Hepatocyte (in vitro differentiated cells): ENCODE results near the gene TMSB4X.

ENCODE experiments used
- EZH2 ChIP-seq: fragments of 200-600 bp; sonication (generic); IDR thresholded peaks from 2 replicates; pipeline ENCODE4 v1.6.1; 2016; ENCODE audit warnings: antibody characterized with exemption, mild to moderate bottlenecking, borderline replicate concordance
- EZH2phosphoT487 ChIP-seq: fragments of 200-600 bp; sonication (generic); IDR thresholded peaks from one replicate; pipeline ENCODE4 v1.6.1; 2018; ENCODE audit warnings: antibody characterized with exemption, mild to moderate bottlenecking, low read depth, moderate library complexity; ENCODE audit not compliant: unreplicated experiment, severe bottlenecking
- TF ChIP-seq, protein P1 (sequence below): fragments of 200-600 bp; sonication (generic); IDR thresholded peaks from 2 replicates; pipeline ENCODE4 v1.5.1; 2016; ENCODE audit warnings: antibody characterized with exemption, mild to moderate bottlenecking; ENCODE audit not compliant: poor library complexity

DNA sequence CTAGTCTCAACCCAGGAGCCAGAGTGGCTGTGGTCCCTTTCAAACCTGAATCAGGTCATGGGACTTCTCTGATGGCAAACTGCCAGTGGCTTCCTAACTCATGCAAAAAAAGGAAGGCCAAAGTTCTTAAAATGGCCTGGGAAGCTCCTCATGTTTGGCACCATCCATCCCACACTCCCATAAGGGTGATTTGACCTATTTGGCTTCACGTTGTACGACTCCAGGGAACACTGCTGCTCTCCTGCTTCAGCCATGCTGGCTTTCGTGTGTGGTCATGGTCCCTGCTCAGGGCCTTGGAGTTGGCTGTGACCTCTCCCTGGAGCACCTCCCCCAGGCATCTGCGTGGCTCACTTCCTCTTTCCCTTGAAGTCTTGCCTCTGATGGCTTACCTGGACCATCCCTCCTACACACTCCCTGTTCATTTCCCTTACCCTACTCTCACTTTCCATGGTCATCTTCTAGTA lies 12.8 kb upstream of the TMSB4X start:
- TF ChIP-seq, protein P1, sequence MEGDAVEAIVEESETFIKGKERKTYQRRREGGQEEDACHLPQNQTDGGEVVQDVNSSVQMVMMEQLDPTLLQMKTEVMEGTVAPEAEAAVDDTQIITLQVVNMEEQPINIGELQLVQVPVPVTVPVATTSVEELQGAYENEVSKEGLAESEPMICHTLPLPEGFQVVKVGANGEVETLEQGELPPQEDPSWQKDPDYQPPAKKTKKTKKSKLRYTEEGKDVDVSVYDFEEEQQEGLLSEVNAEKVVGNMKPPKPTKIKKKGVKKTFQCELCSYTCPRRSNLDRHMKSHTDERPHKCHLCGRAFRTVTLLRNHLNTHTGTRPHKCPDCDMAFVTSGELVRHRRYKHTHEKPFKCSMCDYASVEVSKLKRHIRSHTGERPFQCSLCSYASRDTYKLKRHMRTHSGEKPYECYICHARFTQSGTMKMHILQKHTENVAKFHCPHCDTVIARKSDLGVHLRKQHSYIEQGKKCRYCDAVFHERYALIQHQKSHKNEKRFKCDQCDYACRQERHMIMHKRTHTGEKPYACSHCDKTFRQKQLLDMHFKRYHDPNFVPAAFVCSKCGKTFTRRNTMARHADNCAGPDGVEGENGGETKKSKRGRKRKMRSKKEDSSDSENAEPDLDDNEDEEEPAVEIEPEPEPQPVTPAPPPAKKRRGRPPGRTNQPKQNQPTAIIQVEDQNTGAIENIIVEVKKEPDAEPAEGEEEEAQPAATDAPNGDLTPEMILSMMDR, result no peak
- TF ChIP-seq EZH2 (no peak), EZH2phosphoT487 (no peak)
